Activated naive CD4-positive, alpha-beta T cell treated with anti-CD3 and anti-CD28 coated beads for 36 hours (primary cell): ENCODE results near the gene RNF181. TPM values are rescaled to one million over a fixed set of nuclear protein-coding genes. Genes with fewer than 3 reads are reported as not detected.

ENCODE experiments used
- CTCF ChIA-PET: fragments of 350-600 bp; sonication (Branson Sonifier 250); formaldehyde crosslinking; loops from one replicate; lab custom pipeline; 2021; ENCODE audit warnings: antibody characterized with exemption; lab: Charles Lee
- DNase-seq: peaks from one replicate; pipeline ENCODE4 v3.0.0-alpha.2; 2020
- H3K27ac Mint-ChIP-seq: one replicate; pipeline ENCODE4 v1.8.0; 2021; ENCODE audit warnings: mild to moderate bottlenecking, mixed read lengths
- H3K27me3 Mint-ChIP-seq: one replicate; pipeline ENCODE4 v1.8.0; 2021; ENCODE audit warnings: low read depth, mixed read lengths
- H3K36me3 Mint-ChIP-seq: one replicate; pipeline ENCODE4 v1.8.0; 2021; ENCODE audit warnings: low read depth, mixed read lengths
- H3K4me1 Mint-ChIP-seq: one replicate; pipeline ENCODE4 v1.8.0; 2021; ENCODE audit warnings: low read depth, mixed read lengths
- H3K4me3 Mint-ChIP-seq: one replicate; pipeline ENCODE4 v1.8.0; 2021; ENCODE audit warnings: mild to moderate bottlenecking, moderate library complexity, mixed read lengths
- H3K9me3 Mint-ChIP-seq: one replicate; pipeline ENCODE4 v1.8.0; 2021; ENCODE audit warnings: mixed read lengths
- intact Hi-C: fragments of 100-400 bp; cut with micrococcal nuclease; formaldehyde crosslinking; loops from one replicate; pipeline ENCODE4 v1.15.1; 2023
- total RNA-seq, 2 experiments: library from RNA; stranded (reverse); gene quantifications; one replicate each; pipeline ENCODE4 v1.2.3, GENCODE V29; 2021

RNF181 gene
- total RNA-seq, 2 experiments from 2014 or later: 86.8 to 96.1 TPM

GRCh38 chr2:85578243-85579180, 17.0 kb upstream of the RNF181 start:
- H3K4me1 Mint-ChIP-seq: peaks cover 33% of the 10 kb centered on the region
- peak overlapping the region; percentile 90 for H3K4me3 Mint-ChIP-seq
- CTCF ChIA-PET: interaction anchor here (0.6 to 1.9 kb wide), 4 partner anchors 17 to 191 kb away, joined by 5 to 8 read pairs (median 6); partner anchors contain the start of gene RNF181
- peak overlapping the region; percentile 87 for H3K27ac Mint-ChIP-seq
- peaks cover 9% of the 10 kb centered on the region for H3K36me3 Mint-ChIP-seq
- H3K9me3 Mint-ChIP-seq: no peaks in the 10 kb centered on the region
- intact Hi-C loops: loop anchor here (1.0 kb wide), 1 partner anchor 17 kb away; the partner anchor contains the start of gene GGCX
- H3K27me3 Mint-ChIP-seq: no peaks in the 10 kb centered on the region
- DNase-seq: peak; percentile 51

- intact Hi-C loops: no loop called here
- Mint-ChIP-seq H3K27ac (peak overlapping the region; percentile 87), H3K9me3 (no peaks in the 10 kb centered on the region), H3K36me3 (peaks cover 10% of the 10 kb centered on the region), H3K4me3 (peak overlapping the region; percentile 90), H3K4me1 (peaks cover 38% of the 10 kb centered on the region), H3K27me3 (no peaks in the 10 kb centered on the region)
- no peak for DNase-seq
- CTCF ChIA-PET: interaction anchor here (0.6 to 1.9 kb wide), 3 partner anchors 28 to 192 kb away, joined by 5 to 8 read pairs (median 6); no protein-coding TSS in a partner anchor
Measured at GRCh38 chr2:85579266-85579935, 16.1 kb upstream of the RNF181 start.

- Mint-ChIP-seq H3K4me1 (peaks cover 43% of the 10 kb centered on the region), H3K27ac (no peak overlapping the region), H3K4me3 (no peak overlapping the region), H3K36me3 (peaks cover 10% of the 10 kb centered on the region), H3K27me3 (no peaks in the 10 kb centered on the region), H3K9me3 (no peaks in the 10 kb centered on the region)
- intact Hi-C loops: no loop called here
- DNase-seq: no peak
- CTCF ChIA-PET: interaction anchor here (1.5 kb wide), 1 partner anchor 57 kb away, joined by 6 read pairs; no protein-coding TSS in a partner anchor
Measured at GRCh38 chr2:85580206-85580605, 15.3 kb upstream of the RNF181 start.

GRCh38 chr2:85582492-85582891, 13.1 kb upstream of the RNF181 start:
- Mint-ChIP-seq H3K27me3 (no peaks in the 10 kb centered on the region), H3K9me3 (no peaks in the 10 kb centered on the region), H3K4me3 (no peak overlapping the region), H3K4me1 (peaks cover 51% of the 10 kb centered on the region), H3K36me3 (peaks cover 10% of the 10 kb centered on the region), H3K27ac (no peak overlapping the region)
- intact Hi-C loops: no loop called here
- CTCF ChIA-PET: no interaction called here
- no peak for DNase-seq

GRCh38 chr2:85583667-85584353, 11.7 kb upstream of the RNF181 start:
- Mint-ChIP-seq H3K36me3 (peaks cover 9% of the 10 kb centered on the region), H3K4me1 (peaks cover 53% of the 10 kb centered on the region), H3K9me3 (no peaks in the 10 kb centered on the region), H3K27ac (peak overlapping the region; percentile 84), H3K4me3 (peak overlapping the region; percentile 71), H3K27me3 (no peaks in the 10 kb centered on the region)
- peak; percentile 62 for DNase-seq
- intact Hi-C loops: loop anchor here (1.0 to 2.0 kb wide), 4 partner anchors 10 to 45 kb away; partner anchors contain the start of genes C2orf68, GGCX and MAT2A
- CTCF ChIA-PET: interaction anchor here (1.2 to 1.3 kb wide), 2 partner anchors 53 to 164 kb away, joined by 3 read pairs; no protein-coding TSS in a partner anchor

GRCh38 chr2:85584354-85584856, 11.1 kb upstream of the RNF181 start, which contains the start of gene VAMP5:
VAMP5 (plus strand) TSS chr2:85584431; CDS start chr2:85584491, 60 bp downstream.
- Mint-ChIP-seq H3K27ac (peak within 1 kb of the TSS; percentile 84), H3K9me3 (no peaks in the 10 kb centered on the region), H3K27me3 (no peaks in the 10 kb centered on the region), H3K36me3 (peaks cover 7% of the 10 kb centered on the region), H3K4me1 (peaks cover 47% of the 10 kb centered on the region), H3K4me3 (peak within 1 kb of the TSS; percentile 79)
- DNase-seq: no peak
- CTCF ChIA-PET: interaction anchor here (1.2 to 1.3 kb wide), 2 partner anchors 53 to 165 kb away, joined by 3 read pairs; no protein-coding TSS in a partner anchor
- intact Hi-C loops: loop anchor here (1.0 to 2.0 kb wide), 3 partner anchors 10 to 46 kb away; partner anchors contain the start of genes C2orf68 and MAT2A

GRCh38 chr2:85584857-85585780, 10.4 kb upstream of the RNF181 start:
- intact Hi-C loops: loop anchor here (1.0 to 2.0 kb wide), 5 partner anchors 8 to 46 kb away; partner anchors contain the start of genes C2orf68, MAT2A, TMEM150A and VAMP8
- CTCF ChIA-PET: interaction anchor here (1.3 to 1.4 kb wide), 2 partner anchors 17 to 33 kb away, joined by 3 to 4 read pairs; partner anchors contain the start of gene TMEM150A
- no peaks in the 10 kb centered on the region for H3K27me3 Mint-ChIP-seq
- DNase-seq: peak; percentile 50
- H3K9me3 Mint-ChIP-seq: no peaks in the 10 kb centered on the region
- H3K4me1 Mint-ChIP-seq: peaks cover 40% of the 10 kb centered on the region
- peaks cover 7% of the 10 kb centered on the region for H3K36me3 Mint-ChIP-seq
- peak overlapping the region; percentile 83 for H3K27ac Mint-ChIP-seq
- peak overlapping the region; percentile 79 for H3K4me3 Mint-ChIP-seq

- intact Hi-C loops: loop anchor here (1.0 to 2.0 kb wide), 4 partner anchors 8 to 47 kb away; partner anchors contain the start of genes C2orf68, MAT2A, TMEM150A and VAMP8
- DNase-seq: no peak
- CTCF ChIA-PET: interaction anchor here (1.3 to 1.4 kb wide), 2 partner anchors 17 to 34 kb away, joined by 3 to 4 read pairs; partner anchors contain the start of gene TMEM150A
- Mint-ChIP-seq H3K36me3 (peaks cover 7% of the 10 kb centered on the region), H3K27ac (peak overlapping the region; percentile 83), H3K27me3 (no peaks in the 10 kb centered on the region), H3K4me1 (peaks cover 37% of the 10 kb centered on the region), H3K9me3 (no peaks in the 10 kb centered on the region), H3K4me3 (peak overlapping the region; percentile 79)
Measured at GRCh38 chr2:85585781-85586105, 9.8 kb upstream of the RNF181 start.

GRCh38 chr2:85588236-85588635, 7.3 kb upstream of the RNF181 start:
- intact Hi-C loops: no loop called here
- CTCF ChIA-PET: interaction anchor here (0.6 to 1.2 kb wide), 2 partner anchors 12 to 639 kb away, joined by 3 to 4 read pairs; no protein-coding TSS in a partner anchor
- no peaks in the 10 kb centered on the region for H3K27me3 Mint-ChIP-seq
- no peak for DNase-seq
- H3K36me3 Mint-ChIP-seq: peaks cover 2% of the 10 kb centered on the region
- H3K4me1 Mint-ChIP-seq: peaks cover 27% of the 10 kb centered on the region
- H3K9me3 Mint-ChIP-seq: no peaks in the 10 kb centered on the region
- no peak overlapping the region for H3K27ac Mint-ChIP-seq
- no peak overlapping the region for H3K4me3 Mint-ChIP-seq

GRCh38 chr2:85588645-85589044, 6.9 kb upstream of the RNF181 start:
- no peaks in the 10 kb centered on the region for H3K9me3 Mint-ChIP-seq
- H3K36me3 Mint-ChIP-seq: peaks cover under 1% of the 10 kb centered on the region
- CTCF ChIA-PET: interaction anchor here (0.6 kb wide), 1 partner anchor 639 kb away, joined by 3 read pairs; no protein-coding TSS in a partner anchor

More at GRCh38 chr2:85588645-85589044, 6.9 kb upstream of the RNF181 start:
- Mint-ChIP-seq H3K27ac (no peak overlapping the region), H3K4me1 (peaks cover 23% of the 10 kb centered on the region), H3K4me3 (no peak overlapping the region), H3K27me3 (no peaks in the 10 kb centered on the region)
- intact Hi-C loops: no loop called here
- DNase-seq: no peak
